K562 (cell line): ENCODE data around the gene IRGQ. TPM values are rescaled to one million over a fixed set of nuclear protein-coding genes. Genes with fewer than 3 reads are reported as not detected.

Source experiments
- NCOA2 ChIP-seq, 2 experiments: fragments of 450-650 bp; IDR thresholded peaks; 2 replicates each; pipeline ENCODE4 v1.6.1; 2018; ENCODE audit warnings: mild to moderate bottlenecking in 2 of 2, moderate library complexity in 1 of 2; ENCODE audit not compliant: partially characterized antibody in 2 of 2
- SMAD1 ChIP-seq: fragments of 150-350 bp; IDR thresholded peaks from 2 replicates; pipeline ENCODE4 v1.6.1; 2014; ENCODE audit warnings: low read length, low read depth; ENCODE audit not compliant: partially characterized antibody
- ZNF12 ChIP-seq: sonication (generic); formaldehyde crosslinking; IDR thresholded peaks from 2 replicates; pipeline ENCODE4 v1.4.0; 2020; ENCODE audit warnings: mild to moderate bottlenecking, missing genetic modification reagents
- ZNF174 ChIP-seq: fragments of 250-450 bp; sonication (Bioruptor Pico); IDR thresholded peaks from 2 replicates; pipeline ENCODE4 v1.4.0; 2020; ENCODE audit warnings: mild to moderate bottlenecking
- polyA plus RNA-seq, 8 experiments: library from polyadenylated mRNA; depleted of rRNA in 4 of 8; stranded (reverse) in 5 of 8; unstranded in 3 of 8; fragments of >200 nt; fragmentation: Nextera tagmentation in 2 of 8; fragmentation: Illumina TruSeq in 1 of 8; extraction: Ambion mirVana in 2 of 8; extraction: Trizol in 1 of 8; gene quantifications; 2 replicates each; pipeline versions ENCODE4 v1.2.1 to v1.2.3, GENCODE V29; 2011 to 2014; ENCODE audit warnings: inconsistent platforms in 1 of 8, missing spikeins in 1 of 8
- total RNA-seq, 7 experiments: library from RNA; depleted of rRNA in 6 of 7; stranded (reverse); fragments of >200 nt in 6 of 7; fragmentation: Illumina TruSeq in 2 of 7; extraction: Trizol in 2 of 7; gene quantifications; 2 replicates each; pipeline versions ENCODE4 v1.2.1 to v1.2.3, GENCODE V29; 2011 to 2021; ENCODE audit warnings: low replicate concordance in 1 of 7
- TF ChIP-seq, protein P1 (sequence below): fragments of 250-450 bp; sonication (Bioruptor Pico); IDR thresholded peaks from 2 replicates; pipeline ENCODE4 v1.6.1; 2021; ENCODE audit warnings: mild to moderate bottlenecking
- TF ChIP-seq, protein P2 (sequence below): fragments of 450-650 bp; IDR thresholded peaks from 2 replicates; pipeline ENCODE4 v1.6.1; 2016; ENCODE audit warnings: low read depth

The IRGQ gene
- total and polyA plus RNA-seq, 9 of the 15 experiments (the other 6 are each of a cell fraction or from before 2014, with no cell fraction given) = 3.5 to 19.2 (median 7.9) TPM

DNA sequence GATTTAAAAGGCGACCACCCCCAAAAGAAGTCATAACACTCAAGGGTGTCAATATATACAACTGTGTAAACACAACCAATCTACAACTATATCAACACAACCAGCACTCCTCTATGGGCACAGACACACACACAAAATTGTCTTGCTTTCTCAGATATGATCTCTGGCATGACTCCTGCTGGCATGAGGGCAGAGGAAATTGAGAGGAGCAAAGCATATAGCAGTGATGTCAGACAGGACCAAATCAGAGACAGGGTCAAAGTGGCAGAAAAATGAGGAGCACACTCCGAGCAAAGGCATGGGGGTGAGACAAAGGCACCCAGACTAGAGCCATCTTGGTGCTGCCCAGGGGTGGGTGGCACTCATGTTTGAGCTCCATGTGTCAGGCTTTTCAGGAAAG lies 9.6 kb downstream of the IRGQ start (continued):
- TF ChIP-seq ZNF12 (CRISPR knock-in tag) = no peak
- TF ChIP-seq, protein P1, sequence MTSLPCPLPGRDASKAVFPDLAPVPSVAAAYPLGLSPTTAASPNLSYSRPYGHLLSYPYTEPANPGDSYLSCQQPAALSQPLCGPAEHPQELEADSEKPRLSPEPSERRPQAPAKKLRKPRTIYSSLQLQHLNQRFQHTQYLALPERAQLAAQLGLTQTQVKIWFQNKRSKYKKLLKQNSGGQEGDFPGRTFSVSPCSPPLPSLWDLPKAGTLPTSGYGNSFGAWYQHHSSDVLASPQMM (CRISPR knock-in tag) = no peak
- no peak for TF ChIP-seq ZNF174
- TF ChIP-seq SMAD1 = no peak
- TF ChIP-seq NCOA2 (IDR thresholded peaks at IDR 0.05; ENCODE audit: partially characterized antibody in 2 of 2) = no peak
- TF ChIP-seq, protein P2, sequence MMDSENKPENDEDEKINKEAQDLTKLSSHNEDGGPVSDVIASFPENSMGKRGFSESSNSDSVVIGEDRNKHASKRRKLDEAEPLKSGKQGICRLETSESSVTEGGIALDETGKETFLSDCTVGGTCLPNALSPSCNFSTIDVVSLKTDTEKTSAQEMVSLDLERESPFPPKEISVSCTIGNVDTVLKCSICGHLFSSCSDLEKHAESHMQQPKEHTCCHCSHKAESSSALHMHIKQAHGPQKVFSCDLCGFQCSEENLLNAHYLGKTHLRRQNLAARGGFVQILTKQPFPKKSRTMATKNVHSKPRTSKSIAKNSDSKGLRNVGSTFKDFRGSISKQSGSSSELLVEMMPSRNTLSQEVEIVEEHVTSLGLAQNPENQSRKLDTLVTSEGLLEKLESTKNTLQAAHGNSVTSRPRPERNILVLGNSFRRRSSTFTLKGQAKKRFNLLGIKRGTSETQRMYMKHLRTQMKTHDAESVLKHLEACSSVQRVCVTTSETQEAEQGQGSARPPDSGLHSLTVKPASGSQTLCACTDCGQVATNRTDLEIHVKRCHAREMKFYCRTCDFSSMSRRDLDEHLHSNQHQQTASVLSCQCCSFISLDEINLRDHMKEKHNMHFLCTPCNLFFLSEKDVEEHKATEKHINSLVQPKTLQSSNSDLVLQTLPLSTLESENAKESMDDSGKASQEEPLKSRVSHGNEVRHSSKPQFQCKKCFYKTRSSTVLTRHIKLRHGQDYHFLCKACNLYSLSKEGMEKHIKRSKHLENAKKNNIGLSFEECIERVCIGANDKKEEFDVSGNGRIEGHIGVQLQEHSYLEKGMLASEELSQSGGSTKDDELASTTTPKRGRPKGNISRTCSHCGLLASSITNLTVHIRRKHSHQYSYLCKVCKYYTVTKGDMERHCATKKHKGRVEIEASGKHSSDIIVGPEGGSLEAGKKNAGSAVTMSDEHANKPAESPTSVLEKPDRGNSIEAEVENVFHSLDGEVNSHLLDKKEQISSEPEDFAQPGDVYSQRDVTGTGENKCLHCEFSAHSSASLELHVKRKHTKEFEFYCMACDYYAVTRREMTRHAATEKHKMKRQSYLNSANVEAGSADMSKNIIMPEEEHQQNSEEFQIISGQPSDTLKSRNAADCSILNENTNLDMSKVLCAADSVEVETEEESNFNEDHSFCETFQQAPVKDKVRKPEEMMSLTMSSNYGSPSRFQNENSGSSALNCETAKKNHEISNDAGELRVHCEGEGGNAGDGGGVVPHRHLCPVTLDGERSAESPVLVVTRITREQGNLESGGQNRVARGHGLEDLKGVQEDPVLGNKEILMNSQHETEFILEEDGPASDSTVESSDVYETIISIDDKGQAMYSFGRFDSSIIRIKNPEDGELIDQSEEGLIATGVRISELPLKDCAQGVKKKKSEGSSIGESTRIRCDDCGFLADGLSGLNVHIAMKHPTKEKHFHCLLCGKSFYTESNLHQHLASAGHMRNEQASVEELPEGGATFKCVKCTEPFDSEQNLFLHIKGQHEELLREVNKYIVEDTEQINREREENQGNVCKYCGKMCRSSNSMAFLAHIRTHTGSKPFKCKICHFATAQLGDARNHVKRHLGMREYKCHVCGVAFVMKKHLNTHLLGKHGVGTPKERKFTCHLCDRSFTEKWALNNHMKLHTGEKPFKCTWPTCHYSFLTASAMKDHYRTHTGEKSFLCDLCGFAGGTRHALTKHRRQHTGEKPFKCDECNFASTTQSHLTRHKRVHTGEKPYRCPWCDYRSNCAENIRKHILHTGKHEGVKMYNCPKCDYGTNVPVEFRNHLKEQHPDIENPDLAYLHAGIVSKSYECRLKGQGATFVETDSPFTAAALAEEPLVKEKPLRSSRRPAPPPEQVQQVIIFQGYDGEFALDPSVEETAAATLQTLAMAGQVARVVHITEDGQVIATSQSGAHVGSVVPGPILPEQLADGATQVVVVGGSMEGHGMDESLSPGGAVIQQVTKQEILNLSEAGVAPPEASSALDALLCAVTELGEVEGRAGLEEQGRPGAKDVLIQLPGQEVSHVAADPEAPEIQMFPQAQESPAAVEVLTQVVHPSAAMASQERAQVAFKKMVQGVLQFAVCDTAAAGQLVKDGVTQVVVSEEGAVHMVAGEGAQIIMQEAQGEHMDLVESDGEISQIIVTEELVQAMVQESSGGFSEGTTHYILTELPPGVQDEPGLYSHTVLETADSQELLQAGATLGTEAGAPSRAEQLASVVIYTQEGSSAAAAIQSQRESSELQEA = no peak
